SIG-M5 treated with dmso at 0.1 percent for 504 hours (cell line): ENCODE data around the gene CAMSAP3.

ENCODE experiments used
- DNase-seq: peaks from one replicate; lab custom pipeline; 2025; ENCODE audit not compliant: unreplicated experiment; lab: John Stamatoyannopoulos, UW

CAMSAP3 gene, protein sequence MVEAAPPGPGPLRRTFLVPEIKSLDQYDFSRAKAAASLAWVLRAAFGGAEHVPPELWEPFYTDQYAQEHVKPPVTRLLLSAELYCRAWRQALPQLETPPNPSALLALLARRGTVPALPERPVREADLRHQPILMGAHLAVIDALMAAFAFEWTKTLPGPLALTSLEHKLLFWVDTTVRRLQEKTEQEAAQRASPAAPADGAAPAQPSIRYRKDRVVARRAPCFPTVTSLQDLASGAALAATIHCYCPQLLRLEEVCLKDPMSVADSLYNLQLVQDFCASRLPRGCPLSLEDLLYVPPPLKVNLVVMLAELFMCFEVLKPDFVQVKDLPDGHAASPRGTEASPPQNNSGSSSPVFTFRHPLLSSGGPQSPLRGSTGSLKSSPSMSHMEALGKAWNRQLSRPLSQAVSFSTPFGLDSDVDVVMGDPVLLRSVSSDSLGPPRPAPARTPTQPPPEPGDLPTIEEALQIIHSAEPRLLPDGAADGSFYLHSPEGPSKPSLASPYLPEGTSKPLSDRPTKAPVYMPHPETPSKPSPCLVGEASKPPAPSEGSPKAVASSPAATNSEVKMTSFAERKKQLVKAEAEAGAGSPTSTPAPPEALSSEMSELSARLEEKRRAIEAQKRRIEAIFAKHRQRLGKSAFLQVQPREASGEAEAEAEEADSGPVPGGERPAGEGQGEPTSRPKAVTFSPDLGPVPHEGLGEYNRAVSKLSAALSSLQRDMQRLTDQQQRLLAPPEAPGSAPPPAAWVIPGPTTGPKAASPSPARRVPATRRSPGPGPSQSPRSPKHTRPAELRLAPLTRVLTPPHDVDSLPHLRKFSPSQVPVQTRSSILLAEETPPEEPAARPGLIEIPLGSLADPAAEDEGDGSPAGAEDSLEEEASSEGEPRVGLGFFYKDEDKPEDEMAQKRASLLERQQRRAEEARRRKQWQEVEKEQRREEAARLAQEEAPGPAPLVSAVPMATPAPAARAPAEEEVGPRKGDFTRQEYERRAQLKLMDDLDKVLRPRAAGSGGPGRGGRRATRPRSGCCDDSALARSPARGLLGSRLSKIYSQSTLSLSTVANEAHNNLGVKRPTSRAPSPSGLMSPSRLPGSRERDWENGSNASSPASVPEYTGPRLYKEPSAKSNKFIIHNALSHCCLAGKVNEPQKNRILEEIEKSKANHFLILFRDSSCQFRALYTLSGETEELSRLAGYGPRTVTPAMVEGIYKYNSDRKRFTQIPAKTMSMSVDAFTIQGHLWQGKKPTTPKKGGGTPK

DNA sequence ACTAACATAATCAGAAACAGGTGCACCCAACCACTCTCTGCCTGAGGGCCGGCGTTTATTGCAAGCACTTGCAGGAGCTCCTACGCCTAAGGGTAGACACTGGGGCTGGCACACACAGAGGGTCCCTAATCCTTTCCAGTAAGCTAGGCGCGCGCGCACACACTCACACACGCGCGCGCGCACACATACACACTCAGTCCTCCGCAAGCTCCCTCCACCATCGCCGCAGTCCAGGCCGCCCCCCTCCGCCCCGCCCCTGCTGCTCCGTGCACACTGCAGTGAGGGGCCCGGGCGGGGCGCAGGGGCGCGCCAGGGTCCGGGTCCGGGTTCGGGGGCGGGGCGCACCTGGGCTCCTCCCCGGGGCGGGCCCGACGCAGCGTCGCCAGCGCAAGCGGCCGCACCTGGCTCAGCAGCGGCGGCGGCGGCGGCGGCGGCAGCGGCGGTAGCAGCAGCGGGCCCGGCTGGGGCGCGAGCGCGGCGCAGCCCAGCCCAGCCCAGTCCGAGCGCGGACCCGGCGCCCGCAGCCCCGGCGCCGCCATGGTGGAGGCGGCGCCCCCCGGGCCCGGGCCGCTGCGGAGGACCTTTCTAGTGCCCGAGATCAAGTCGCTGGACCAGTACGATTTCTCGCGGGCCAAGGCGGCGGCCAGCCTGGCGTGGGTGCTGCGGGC is at the start of gene CAMSAP3:
Gene CAMSAP3, plus strand, starts transcription at position 398 of the 668 bp plus-strand sequence. Its CDS starts 140 bp downstream, at position 538.
- DNase-seq = peak; percentile 25

DNA sequence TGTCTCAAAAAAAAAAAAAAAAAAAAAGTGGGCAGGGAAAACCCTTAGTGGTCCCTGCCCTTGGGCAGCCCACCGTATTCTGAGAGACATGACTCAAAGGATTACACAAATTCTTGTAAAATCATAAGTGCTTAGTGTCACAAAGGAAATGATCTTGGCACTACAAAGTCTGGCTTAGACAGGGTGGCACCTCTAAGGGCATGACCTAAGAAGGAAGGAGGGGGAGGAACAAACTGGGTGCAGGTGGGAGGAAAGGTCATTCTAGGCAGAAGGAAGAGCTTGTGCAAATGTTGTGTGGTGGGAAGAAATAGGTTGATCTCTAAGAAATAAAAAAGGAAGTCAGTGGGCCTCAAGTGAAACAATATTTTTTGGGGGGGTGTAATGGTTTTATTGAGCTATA is 49.8 kb upstream of the CAMSAP3 start:
- DNase-seq = peak; percentile 38

DNA sequence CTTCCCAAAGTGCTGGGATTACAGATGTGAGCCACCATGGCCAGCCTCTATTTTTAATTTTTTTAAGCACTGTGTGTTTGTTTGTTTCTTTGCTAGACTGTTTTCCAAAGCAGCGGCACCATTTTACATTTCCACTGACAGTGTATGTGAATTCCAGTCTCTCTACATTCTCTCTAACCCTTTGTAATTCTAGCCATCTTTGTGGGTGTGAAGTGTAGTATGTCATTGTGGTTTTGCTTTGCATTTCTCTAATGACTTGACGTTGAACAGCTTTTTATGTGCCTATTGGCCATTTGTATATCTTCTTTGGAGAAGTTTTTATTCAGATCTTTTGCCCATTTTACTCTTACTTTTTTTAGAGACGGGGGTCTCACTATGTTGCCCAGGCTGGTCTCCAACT is 48.5 kb upstream of the CAMSAP3 start:
- no peak for DNase-seq

DNA sequence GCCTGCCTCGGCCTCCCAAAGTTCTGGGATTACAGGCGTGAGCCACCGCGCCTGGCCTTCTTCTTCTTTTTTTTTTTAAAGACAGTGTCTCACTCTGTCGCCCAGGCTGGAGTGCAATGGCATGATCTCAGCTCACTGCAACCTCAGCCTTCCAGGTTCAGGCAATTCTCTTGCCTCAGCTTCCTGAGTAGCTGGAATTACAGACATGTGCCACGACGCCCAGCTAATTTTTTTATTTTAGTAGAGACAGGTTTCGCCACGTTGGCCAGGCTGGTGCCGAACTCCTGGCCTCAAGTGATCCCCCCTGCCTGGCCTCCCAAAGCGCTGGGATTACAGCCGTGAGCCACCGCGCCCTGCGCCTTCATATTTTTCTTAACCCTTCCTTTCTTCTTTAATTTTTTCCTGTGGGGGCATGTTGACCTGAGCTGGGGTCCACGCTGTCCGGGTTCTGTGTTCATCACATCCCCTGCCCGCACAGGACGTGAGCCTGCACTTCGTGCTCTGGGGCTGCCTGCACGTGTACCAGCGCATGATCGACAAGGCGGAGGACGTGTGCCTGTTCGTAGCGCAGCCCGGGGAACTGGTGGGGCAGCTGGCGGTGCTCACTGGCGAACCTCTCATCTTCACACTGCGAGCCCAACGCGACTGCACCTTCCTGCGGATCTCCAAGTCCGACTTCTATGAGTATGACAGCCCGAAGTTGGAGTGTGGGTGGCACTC is 46.1 kb upstream of the CAMSAP3 start:
- no peak for DNase-seq

DNA sequence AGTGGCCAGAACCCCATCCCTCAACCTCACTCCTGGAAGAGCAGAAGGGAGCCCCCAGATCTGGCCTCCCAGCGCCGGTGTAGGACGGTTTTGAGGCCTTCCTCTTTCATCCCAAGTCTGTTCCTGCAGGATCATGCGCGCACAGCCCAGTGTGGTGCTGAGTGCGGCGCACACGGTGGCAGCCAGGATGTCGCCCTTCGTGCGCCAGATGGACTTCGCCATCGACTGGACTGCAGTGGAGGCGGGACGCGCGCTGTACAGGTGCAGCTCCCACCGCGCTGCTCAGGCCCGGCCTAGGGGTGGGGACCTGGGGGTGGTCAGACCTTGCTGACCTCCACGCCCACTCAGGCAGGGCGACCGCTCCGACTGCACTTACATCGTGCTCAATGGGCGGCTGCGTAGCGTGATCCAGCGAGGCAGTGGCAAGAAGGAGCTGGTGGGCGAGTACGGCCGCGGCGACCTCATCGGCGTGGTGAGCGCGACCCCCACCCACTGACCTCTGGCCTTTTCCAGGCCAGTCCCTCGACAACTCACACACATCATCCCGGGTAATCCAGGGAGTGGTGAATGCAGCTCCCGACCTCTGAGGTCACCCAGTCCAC is 45.4 kb upstream of the CAMSAP3 start:
- no peak for DNase-seq

DNA sequence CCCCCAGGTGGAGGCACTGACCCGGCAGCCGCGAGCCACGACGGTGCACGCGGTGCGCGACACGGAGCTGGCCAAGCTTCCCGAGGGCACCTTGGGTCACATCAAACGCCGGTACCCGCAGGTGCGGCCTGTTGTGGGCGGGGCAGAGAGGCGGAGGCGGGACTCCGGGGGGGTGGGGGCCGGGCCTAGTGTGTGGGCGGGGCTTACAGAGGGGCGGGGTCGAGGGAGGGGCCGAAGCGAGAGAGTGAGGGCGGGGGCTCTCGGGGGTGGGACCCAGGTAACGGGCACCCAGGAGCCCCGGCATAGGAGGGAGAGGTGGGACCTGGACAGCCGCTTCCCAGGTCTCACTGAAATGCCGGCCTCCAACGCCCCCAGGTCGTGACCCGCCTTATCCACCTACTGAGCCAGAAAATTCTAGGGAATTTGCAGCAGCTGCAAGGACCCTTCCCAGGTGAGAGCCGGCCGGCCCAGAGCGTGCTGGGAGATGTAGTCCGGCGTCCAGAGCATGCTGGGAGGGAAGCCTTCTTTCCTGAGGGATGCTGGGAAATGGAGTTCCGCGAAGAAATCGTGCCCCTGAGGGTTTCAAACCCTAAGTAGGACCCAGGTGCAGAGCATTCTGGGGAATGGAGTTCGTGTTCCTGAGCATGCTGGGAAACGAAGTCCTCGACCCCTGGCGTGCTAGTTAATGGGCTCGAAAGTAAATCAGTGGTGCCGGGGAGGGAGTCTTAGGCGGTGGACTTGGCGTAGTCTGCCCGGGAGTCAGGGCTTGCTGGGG is 44.5 kb upstream of the CAMSAP3 start:
- no peak for DNase-seq

DNA sequence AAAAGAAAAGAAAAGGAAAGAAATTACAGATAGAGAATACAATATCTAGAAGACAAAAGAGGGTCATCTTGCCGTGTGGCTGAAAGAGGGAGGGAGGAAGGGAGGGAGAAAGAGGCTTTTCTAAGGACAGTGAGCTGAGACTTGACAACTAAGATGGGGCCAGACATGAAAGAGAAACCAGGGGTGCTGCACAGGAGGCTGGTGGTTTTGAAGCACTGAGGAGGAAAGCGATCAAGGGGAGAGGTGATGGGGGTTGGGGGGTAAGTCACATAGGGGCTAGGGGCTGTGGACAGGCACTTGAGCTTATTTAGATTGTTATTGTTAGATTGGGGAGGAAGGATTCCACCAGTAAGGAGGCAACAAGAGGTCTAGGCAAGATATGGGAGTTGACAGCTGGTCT is 42.9 kb upstream of the CAMSAP3 start:
- no peak for DNase-seq

DNA sequence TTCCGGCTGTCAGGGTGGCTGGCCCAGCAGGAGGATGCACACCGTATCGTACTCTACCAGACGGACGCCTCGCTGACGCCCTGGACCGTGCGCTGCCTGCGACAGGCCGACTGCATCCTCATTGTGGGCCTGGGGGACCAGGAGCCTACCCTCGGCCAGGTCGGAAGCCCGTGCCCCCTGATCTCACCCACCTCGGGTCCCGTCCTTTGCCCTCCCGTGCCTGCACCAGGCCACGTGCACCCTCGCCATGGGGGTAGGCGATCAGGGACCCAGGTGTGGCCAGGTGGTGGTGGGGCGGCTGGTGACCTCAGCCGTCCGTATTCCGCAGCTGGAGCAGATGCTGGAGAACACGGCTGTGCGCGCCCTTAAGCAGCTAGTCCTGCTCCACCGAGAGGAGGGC is 41.1 kb upstream of the CAMSAP3 start:
- DNase-seq = no peak

DNA sequence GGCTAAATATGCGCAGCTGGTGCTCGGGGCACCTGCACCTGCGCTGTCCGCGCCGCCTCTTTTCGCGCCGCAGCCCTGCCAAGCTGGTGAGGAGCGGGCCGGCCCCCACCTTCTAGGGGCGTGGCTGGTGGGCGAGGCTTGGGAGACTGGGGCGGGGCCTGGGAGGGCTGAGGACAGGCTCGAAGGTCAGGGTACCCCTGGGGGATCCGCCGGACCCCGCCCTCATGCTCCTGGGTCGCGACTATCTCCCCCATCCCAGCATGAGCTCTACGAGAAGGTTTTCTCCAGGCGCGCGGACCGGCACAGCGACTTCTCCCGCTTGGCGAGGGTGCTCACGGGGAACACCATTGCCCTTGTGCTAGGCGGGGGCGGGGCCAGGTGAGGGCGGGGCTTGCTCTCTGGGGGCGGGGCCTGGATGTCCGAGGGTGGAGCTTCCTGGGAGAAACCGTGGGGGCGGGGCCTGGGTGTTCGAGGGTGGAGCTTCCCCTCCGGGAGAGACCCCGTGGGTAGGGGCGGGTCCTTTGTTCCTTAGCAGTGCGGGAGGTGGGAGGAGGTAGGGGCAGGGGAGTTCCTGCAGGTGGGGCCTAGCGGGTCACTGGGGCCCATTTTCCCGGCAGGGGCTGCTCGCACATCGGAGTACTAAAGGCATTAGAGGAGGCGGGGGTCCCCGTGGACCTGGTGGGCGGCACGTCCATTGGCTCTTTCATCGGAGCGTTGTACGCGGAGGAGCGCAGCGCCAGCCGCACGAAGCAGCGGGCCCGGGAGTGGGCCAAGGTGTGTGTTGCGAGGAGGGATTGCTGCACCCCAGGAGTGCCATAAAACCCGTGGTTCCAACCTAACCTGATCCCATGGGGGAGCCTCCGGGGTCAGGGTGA is 40.4 kb upstream of the CAMSAP3 start:
- no peak for DNase-seq

DNA sequence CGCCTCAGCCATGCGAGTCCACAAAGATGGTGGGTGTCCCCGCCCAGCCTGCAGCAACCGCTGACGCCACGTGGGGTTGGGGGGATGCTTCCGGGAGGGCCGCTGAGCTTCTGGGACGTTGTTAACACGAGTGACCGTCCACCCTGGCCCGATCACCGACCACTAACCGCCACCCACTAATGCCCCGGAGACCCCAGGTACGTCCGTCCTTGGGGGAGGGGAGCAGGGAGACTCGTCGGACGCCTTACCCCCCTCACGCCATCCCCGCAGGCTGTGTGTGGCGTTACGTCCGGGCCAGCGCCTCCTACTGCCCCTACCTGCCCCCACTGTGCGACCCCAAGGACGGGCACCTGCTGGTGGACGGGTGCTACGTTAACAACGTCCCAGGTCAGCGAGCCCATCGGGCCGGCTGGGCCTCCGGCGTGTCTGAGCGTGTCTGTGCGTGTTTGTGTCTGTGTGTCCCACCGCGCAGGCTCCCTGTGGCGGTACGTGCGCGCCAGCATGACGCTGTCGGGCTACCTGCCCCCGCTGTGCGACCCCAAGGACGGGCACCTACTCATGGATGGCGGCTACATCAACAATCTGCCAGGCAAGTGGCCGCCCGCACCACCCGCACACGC is 38.9 kb upstream of the CAMSAP3 start:
- DNase-seq = no peak

DNA sequence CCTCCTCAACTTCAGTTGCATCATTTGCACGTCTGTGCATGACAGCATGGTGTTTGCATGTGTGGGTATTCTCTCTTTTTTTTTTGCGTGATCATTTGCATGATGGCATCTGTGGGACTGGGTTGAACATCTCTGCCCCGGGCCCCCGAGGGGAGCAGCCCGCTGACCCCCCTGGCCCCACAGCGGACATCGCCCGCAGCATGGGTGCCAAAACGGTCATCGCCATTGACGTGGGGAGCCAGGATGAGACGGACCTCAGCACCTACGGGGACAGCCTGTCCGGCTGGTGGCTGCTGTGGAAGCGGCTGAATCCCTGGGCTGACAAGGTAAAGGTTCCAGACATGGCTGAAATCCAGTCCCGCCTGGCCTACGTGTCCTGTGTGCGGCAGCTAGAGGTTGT is 37.0 kb upstream of the CAMSAP3 start:
- DNase-seq = no peak

DNA sequence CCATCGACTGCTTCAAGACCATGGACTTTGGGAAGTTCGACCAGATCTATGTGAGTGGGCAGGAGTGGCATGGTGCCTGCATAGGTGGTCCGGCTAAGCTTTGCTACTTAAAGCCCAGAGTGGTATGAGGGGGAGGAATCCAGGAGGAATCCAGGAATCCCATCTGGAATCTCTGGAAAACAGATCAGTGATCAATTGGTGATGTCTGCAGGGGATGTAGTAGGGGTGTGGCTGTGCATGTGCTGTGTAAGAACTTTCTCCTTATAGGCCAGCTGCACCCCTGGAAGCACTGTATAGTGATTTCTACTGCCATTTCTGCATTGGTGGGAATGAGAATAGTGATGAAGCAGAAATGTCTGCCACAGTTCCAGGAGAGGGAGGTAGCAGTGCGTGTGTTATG is 36.6 kb upstream of the CAMSAP3 start:
- DNase-seq = no peak

DNA sequence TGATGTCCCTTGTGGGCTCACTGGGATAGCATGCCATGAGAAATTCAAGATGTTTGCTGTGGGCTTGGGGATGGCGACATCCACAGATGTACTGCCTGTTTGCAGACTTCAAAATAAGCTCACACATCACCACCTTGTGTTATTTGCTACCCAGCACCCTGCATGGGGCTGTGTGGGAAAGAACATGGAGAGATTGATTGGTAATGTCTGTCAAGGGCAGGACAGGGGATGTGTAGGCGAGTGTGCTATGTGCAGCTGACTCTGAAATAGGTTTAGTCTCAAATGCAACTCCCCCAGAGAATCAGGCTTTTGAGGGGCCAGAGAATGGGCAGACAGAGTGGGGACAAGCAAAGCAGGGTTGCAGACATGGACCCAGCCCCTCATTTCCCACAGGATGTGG is 35.4 kb upstream of the CAMSAP3 start:
- no peak for DNase-seq

DNA sequence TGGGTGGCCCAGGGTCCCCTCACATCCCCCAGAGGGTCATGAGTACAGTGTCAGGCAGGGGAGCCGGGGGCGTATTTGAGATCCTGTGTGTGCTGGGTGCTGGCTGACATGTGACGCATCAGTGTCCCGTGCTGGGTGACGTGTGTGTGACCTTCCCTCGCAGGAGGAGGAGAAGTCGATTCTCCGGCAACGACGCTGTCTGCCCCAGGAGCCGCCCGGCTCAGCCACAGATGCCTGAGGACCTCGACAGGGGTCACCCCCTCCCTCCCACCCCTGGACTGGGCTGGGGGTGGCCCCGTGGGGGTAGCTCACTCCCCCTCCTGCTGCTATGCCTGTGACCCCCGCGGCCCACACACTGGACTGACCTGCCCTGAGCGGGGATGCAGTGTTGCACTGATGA is 34.3 kb upstream of the CAMSAP3 start:
- no peak for DNase-seq

DNA sequence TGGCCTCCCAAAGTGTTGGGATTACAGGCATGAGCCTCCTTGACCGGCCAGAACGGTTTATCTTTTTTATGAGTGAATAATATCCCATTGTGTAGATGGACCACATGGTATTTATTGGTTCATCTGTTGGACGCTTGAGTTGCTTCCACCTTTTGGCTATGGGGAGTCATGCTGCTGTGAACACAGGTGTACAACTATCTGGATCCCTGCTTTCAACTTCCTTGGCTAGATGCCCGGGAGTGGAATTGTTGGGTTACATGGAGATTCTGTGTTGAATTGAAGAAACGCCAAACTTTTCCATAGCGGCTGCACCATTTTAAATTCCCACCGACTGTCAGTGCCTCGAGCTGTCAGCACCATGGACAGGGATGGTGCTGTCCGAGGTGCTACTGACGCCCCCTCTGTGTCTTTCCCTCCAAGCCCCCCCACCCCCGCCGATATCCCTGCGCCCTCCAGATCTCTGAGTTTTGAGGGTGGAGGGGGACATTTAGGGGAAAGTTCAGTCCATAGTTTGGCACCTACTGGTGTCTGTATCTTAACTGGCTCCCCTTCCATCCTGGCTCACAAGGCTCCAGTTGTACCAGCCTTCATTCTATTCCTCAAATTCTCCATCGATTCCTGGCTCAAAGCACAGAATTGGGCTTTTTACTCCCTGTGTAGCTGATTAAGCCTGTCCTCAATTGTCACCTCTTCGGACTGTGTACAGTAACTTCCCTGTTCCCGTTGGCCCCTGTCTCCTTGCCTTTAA is 32.8 kb upstream of the CAMSAP3 start:
- DNase-seq = no peak

DNA sequence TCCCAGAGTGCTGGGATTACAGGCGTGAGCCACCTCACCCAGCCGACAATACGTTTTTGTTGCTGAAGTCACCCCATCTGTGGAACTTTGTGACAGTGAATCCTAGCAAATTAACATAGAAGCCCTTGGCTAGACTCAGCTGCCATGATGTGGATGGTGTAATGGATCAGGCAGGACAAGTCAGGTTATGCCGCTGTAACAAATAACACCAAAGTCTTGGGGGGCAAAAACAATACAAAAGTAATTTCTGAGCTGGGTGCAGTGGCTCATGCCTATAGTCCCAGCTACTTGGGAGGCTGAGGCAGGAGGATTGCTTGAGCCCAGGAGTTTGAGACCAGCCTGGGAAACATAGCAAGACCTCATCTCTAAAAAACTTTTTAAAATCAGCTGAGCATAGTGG is 30.8 kb upstream of the CAMSAP3 start:
- DNase-seq = no peak

DNA sequence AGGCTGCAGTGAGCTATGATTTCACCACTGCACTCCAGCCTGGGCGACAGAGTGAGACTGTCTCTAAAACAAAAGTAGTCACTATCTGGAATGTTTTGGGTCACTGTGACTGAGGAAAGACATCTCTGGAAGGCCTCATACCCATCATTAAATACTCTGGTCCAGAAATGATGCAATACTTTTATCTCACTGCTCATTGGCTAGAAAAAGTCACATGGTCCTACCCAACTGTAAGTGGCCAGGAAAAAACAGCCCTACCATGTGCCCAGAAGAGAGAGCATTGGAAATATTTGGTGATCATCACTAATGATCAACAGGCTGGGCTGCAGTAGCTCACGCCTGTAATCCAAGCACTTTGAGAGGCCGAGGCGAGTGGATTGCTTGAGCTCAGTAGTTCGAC is 30.3 kb upstream of the CAMSAP3 start:
- no peak for DNase-seq
